ENCODE results near the gene CCM2.

DNA sequence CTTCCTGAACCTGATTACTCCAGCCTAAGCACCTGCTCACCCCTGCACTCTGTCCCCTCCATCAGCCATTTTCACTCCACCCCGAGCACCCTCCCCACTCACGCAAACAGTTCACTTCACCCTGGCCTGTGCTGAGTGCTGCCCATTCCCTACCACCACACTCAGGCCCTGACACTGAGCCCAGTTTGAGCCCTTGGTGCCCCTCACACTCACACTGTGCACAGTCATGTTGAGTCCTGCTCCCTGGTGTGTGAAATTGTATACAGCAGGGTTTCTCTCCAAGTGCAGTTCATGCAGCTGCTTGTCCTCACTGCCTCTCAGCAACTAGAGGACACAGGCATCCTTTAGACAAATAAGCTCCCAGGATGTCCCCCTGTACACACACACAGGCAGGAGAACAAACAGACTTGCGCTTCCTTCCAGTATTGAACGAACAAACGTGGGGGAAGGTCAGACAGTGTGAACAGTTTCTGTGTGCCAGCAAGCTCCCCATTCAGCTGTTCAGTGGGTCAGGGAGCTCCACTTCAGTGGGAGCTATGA is 28.0 kb upstream of the CCM2 start:
- TF ChIP-seq CTCF (conservative IDR thresholded peaks at IDR 0.05 in 1 of 2, IDR thresholded peaks at IDR 0.05 in 1 of 2; ENCODE audit: extremely low read depth in 1 of 2, insufficient read depth in 1 of 2, low read depth in 1 of 2, low read length in 2 of 2) (no peak), EZH2 (IDR thresholded peaks at IDR 0.05; ENCODE audit: borderline replicate concordance, low read length) (no peak)

Measured in mammary epithelial cell (primary cell).